CD14-positive monocyte (primary cell): Measurements from ENCODE around the gene FAM20C. TPM values are rescaled to one million over a fixed set of nuclear protein-coding genes. Genes with fewer than 3 reads are reported as not detected.

Source experiments
- DNase-seq, 3 donors: peaks; one replicate each; pipeline ENCODE4 v3.0.0-alpha.2; 2011 to 2022
- H2AFZ ChIP-seq: 2 replicates; pipeline ENCODE4 v1.6.0; 2012; ENCODE audit warnings: mild to moderate bottlenecking, low read depth, low read length, inconsistent platforms; ENCODE audit not compliant: insufficient read depth, poor library complexity, severe bottlenecking
- H3K27ac ChIP-seq, 2 donors: 1 replicate in 1 of 2; 2 replicates in 1 of 2; pipeline ENCODE4 v1.5.1; 2012 to 2013; ENCODE audit warnings: low read length in 2 of 2, control low read depth in 1 of 2, inconsistent platforms in 1 of 2, low read depth in 1 of 2, mild to moderate bottlenecking in 1 of 2
- H3K27me3 ChIP-seq, 2 donors: one replicate each; pipeline versions ENCODE4 v1.6.0 to v1.6.1; 2011 to 2013; ENCODE audit warnings: low read length in 2 of 2; ENCODE audit not compliant: control insufficient read depth in 2 of 2, insufficient read depth in 2 of 2
- H3K36me3 ChIP-seq, 2 donors: replicated peaks in 1 of 2; 1 replicate in 1 of 2; 2 replicates in 1 of 2; pipeline versions ENCODE4 v1.5.1 to v1.6.1; 2012 to 2013; ENCODE audit warnings: low read length in 2 of 2, control low read depth in 1 of 2, inconsistent platforms in 1 of 2, mild to moderate bottlenecking in 1 of 2; ENCODE audit not compliant: insufficient read depth in 2 of 2, control insufficient read depth in 1 of 2
- H3K4me1 ChIP-seq, 2 donors: 1 replicate in 1 of 2; 2 replicates in 1 of 2; pipeline versions ENCODE4 v1.5.1 to v1.6.1; 2012 to 2013; ENCODE audit warnings: low read length in 2 of 2, control low read depth in 1 of 2, inconsistent platforms in 1 of 2, mild to moderate bottlenecking in 1 of 2, moderate library complexity in 1 of 2; ENCODE audit not compliant: insufficient read depth in 2 of 2, control insufficient read depth in 1 of 2
- H3K4me2 ChIP-seq: replicated peaks from 2 replicates; pipeline ENCODE3; 2012; ENCODE audit warnings: low read length, moderate library complexity, mild to moderate bottlenecking; ENCODE audit not compliant: poor library complexity, severe bottlenecking; ENCODE audit errors: extremely low read depth
- H3K4me3 ChIP-seq, 3 experiments: fragments of 200-600 bp in 1 of 3; sonication (generic) in 1 of 3; replicated peaks in 1 of 3; 1 replicate in 2 of 3; 2 replicates in 1 of 3; pipeline ENCODE4 v1.5.1; 2011 to 2013; ENCODE audit warnings: low read length in 3 of 3, mild to moderate bottlenecking in 3 of 3, control low read depth in 2 of 3, low read depth in 2 of 3, inconsistent platforms in 1 of 3, moderate library complexity in 1 of 3
- H3K79me2 ChIP-seq: 2 replicates; pipeline ENCODE4 v1.6.0; 2012; ENCODE audit warnings: mild to moderate bottlenecking, control low read depth, inconsistent platforms, low read length, moderate library complexity; ENCODE audit not compliant: insufficient read depth
- H3K9ac ChIP-seq: 2 replicates; pipeline ENCODE4 v1.6.0; 2017; ENCODE audit warnings: low read length, mild to moderate bottlenecking; ENCODE audit not compliant: insufficient read depth, poor library complexity, severe bottlenecking
- H3K9me3 ChIP-seq, 2 donors: replicated peaks in 1 of 2; 1 replicate in 1 of 2; 2 replicates in 1 of 2; pipeline versions ENCODE4 v1.5.1 to v1.6.1; 2012 to 2013; ENCODE audit warnings: low read length in 2 of 2, control low read depth in 1 of 2; ENCODE audit not compliant: control insufficient read depth in 1 of 2, insufficient read depth in 1 of 2
- H4K20me1 ChIP-seq: 2 replicates; pipeline ENCODE4 v1.6.0; 2012; ENCODE audit warnings: mild to moderate bottlenecking, low read length, control low read depth, moderate library complexity; ENCODE audit not compliant: insufficient read depth
- H3K27ac Mint-ChIP-seq, 7 donors: one replicate each; pipeline ENCODE4 v1.8.0; 2020; ENCODE audit warnings: mild to moderate bottlenecking in 7 of 7, mixed read lengths in 7 of 7, moderate library complexity in 6 of 7, inconsistent platforms in 2 of 7
- H3K27me3 Mint-ChIP-seq, 3 donors: one replicate each; pipeline ENCODE4 v1.8.0; 2021 to 2022; ENCODE audit warnings: low read depth in 3 of 3, mild to moderate bottlenecking in 3 of 3, mixed read lengths in 3 of 3, moderate library complexity in 3 of 3, inconsistent platforms in 1 of 3
- H3K36me3 Mint-ChIP-seq, 2 donors: one replicate each; pipeline ENCODE4 v1.8.0; 2020; ENCODE audit warnings: mixed read lengths in 2 of 2, inconsistent platforms in 1 of 2, mild to moderate bottlenecking in 1 of 2
- H3K4me1 Mint-ChIP-seq: one replicate; pipeline ENCODE4 v1.8.0; 2020; ENCODE audit warnings: mild to moderate bottlenecking, mixed read lengths
- H3K4me3 Mint-ChIP-seq, 2 donors: one replicate each; pipeline ENCODE4 v1.8.0; 2020; ENCODE audit warnings: mild to moderate bottlenecking in 2 of 2, mixed read lengths in 2 of 2, moderate library complexity in 1 of 2
- H3K9me3 Mint-ChIP-seq, 7 donors: one replicate each; pipeline ENCODE4 v1.8.0; 2020 to 2022; ENCODE audit warnings: mixed read lengths in 7 of 7, mild to moderate bottlenecking in 6 of 7, moderate library complexity in 6 of 7, inconsistent platforms in 2 of 7
- WGBS: methylation state at CpG from one replicate; pipeline ENCODE4 v1.1.5; 2013; ENCODE audit warnings: missing lambda C conversion rate; ENCODE audit not compliant: insufficient coverage; 5-methylcytosine and 5-hydroxymethylcytosine counted together
- intact Hi-C, 2 donors: fragments of 100-400 bp; cut with micrococcal nuclease; formaldehyde crosslinking; loops; one replicate each; pipeline versions ENCODE4 v1.15.0 to v1.15.1; 2023
- polyA plus RNA-seq, 3 donors: library from polyadenylated mRNA; depleted of rRNA in 1 of 3; unstranded in 2 of 3; stranded (reverse) in 1 of 3; fragments of 300-500 nt in 2 of 3; fragments of >200 nt in 1 of 3; fragmentation: Illumina TruSeq in 2 of 3; gene quantifications; 1 replicate in 2 of 3; 2 replicates in 1 of 3; pipeline ENCODE4 v1.2.3, GENCODE V29; 2012 to 2021
- TF ChIP-seq, protein P1 (sequence below): fragments of 200-600 bp; IDR thresholded peaks from one replicate; pipeline ENCODE4 v1.8.0; 2022; ENCODE audit warnings: antibody characterized with exemption, mild to moderate bottlenecking

The FAM20C gene
- polyA plus RNA-seq, 3 donors: 1.2 to 32.2 (median 1.5) TPM

DNA sequence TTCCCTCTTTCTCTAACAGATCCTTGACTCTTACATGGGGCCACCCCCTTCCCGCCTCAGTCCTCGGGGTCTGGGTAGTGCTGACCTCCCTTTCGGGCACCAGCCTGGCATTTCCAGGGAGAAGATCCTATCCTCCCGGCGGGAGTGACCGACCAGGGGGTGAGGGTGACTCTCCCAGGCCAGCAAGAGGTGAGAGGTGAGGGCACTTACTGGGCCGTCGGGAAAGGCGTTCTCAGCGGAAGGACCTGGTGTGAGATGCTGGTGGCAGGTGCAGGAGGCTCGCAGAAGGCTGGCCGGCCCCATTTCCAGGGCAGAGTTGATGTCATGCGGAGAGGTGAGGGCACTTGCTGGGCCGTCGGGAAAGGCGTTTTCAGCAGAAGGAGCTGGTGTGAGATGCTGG lies 93.4 kb downstream of the FAM20C start:
- Histone ChIP-seq H3K27me3 (peaks cover 11 to 26% of the 10 kb centered on the region in 2 donors), H3K4me2 (no peak overlapping the region), H3K27ac (no peak overlapping the region), H3K4me3 (no peak overlapping the region), H2AFZ (no peak overlapping the region), H4K20me1 (no peaks in the 10 kb centered on the region), H3K36me3 (no peaks in the 10 kb centered on the region), H3K9ac (no peak overlapping the region), H3K4me1 (no peaks in the 10 kb centered on the region), H3K79me2 (no peaks in the 10 kb centered on the region), H3K9me3 (peaks cover 0 to 4% of the 10 kb centered on the region in 2 donors)
- H3K4me3 Mint-ChIP-seq: no peak overlapping the region
- H3K27me3 Mint-ChIP-seq: peaks cover 20 to 51% (median 51%) of the 10 kb centered on the region in 3 donors
- DNase-seq: no peak
- TF ChIP-seq, protein P1, sequence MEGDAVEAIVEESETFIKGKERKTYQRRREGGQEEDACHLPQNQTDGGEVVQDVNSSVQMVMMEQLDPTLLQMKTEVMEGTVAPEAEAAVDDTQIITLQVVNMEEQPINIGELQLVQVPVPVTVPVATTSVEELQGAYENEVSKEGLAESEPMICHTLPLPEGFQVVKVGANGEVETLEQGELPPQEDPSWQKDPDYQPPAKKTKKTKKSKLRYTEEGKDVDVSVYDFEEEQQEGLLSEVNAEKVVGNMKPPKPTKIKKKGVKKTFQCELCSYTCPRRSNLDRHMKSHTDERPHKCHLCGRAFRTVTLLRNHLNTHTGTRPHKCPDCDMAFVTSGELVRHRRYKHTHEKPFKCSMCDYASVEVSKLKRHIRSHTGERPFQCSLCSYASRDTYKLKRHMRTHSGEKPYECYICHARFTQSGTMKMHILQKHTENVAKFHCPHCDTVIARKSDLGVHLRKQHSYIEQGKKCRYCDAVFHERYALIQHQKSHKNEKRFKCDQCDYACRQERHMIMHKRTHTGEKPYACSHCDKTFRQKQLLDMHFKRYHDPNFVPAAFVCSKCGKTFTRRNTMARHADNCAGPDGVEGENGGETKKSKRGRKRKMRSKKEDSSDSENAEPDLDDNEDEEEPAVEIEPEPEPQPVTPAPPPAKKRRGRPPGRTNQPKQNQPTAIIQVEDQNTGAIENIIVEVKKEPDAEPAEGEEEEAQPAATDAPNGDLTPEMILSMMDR: no peak
- intact Hi-C loops: no loop called here
- H3K4me1 Mint-ChIP-seq: no peaks in the 10 kb centered on the region
- 87% methylated on average over 14 of the region's 16 CpGs for WGBS
- H3K9me3 Mint-ChIP-seq: peaks cover 0 to 6% (median 2%) of the 10 kb centered on the region in 7 donors
- no peak overlapping the region for H3K27ac Mint-ChIP-seq
- H3K36me3 Mint-ChIP-seq: no peaks in the 10 kb centered on the region

DNA sequence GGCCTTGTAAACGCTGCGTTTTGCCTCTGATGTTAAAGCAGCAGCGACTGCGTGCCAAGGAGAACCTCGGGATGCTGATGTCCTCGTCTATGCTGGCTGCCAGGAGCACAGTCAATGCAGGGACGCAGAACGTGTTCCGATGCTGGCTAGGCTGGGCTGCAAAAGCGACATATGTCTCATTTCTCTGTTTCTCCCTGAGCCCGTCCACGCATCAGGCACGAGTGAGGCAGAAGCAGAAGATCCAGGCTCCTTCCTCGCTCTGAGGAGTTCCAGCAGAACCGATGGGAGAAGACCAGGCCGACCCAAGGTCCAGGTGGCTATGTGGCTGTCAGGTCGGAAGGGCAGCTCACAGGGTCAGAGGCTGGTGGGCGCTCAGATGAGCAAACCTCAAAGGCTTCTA lies 93.9 kb downstream of the FAM20C start:
- H3K27ac Mint-ChIP-seq: no peak overlapping the region

More for the DNA sequence above, 93.9 kb downstream of the FAM20C start:
- no peak overlapping the region for H3K4me3 Mint-ChIP-seq
- Histone ChIP-seq H3K27me3 (peaks cover 11 to 27% of the 10 kb centered on the region in 2 donors), H3K36me3 (no peaks in the 10 kb centered on the region), H3K4me2 (no peak overlapping the region), H3K79me2 (no peaks in the 10 kb centered on the region), H3K9me3 (peaks cover 0 to 4% of the 10 kb centered on the region in 2 donors), H3K9ac (no peak overlapping the region), H3K4me3 (no peak overlapping the region), H4K20me1 (no peaks in the 10 kb centered on the region), H3K4me1 (no peaks in the 10 kb centered on the region), H2AFZ (no peak overlapping the region), H3K27ac (no peak overlapping the region)
- intact Hi-C loops: no loop called here
- 94% methylated on average over 16 of the region's 18 CpGs for WGBS
- TF ChIP-seq, protein P1: no peak
- H3K9me3 Mint-ChIP-seq: peaks cover 0 to 7% (median 2%) of the 10 kb centered on the region in 7 donors
- no peaks in the 10 kb centered on the region for H3K36me3 Mint-ChIP-seq
- DNase-seq: no peak
- no peaks in the 10 kb centered on the region for H3K4me1 Mint-ChIP-seq
- peaks cover 22 to 54% (median 52%) of the 10 kb centered on the region in 3 donors for H3K27me3 Mint-ChIP-seq
